RWPE2 (cell line): Measurements from ENCODE around the gene CCDC188.

Source experiments
- ATAC-seq: fragments of 200-7000 bp; cut with Tn5 transposase; 3 replicates; pipeline ENCODE4 v1.9.1; 2021; ENCODE audit warnings: low read depth
- DNase-seq: peaks from one replicate; pipeline ENCODE4 v3.0.0-alpha.2; 2020; ENCODE audit warnings: low spot score
- H3K27ac ChIP-seq: fragments of 450-650 bp; 2 replicates; pipeline ENCODE4 v1.5.1; 2017; ENCODE audit warnings: mild to moderate bottlenecking; ENCODE audit not compliant: poor library complexity, severe bottlenecking
- H3K27me3 ChIP-seq: fragments of 250-450 bp; sonication (Bioruptor Pico); 2 replicates; pipeline ENCODE4 v1.5.1; 2021; ENCODE audit warnings: mild to moderate bottlenecking, moderate library complexity; ENCODE audit not compliant: insufficient read depth, poor library complexity, severe bottlenecking
- H3K36me3 ChIP-seq: fragments of 250-450 bp; sonication (Bioruptor Pico); 2 replicates; pipeline ENCODE4 v1.5.1; 2020; ENCODE audit warnings: low read depth, mild to moderate bottlenecking, moderate library complexity
- H3K4me1 ChIP-seq: fragments of 250-450 bp; sonication (Bioruptor Pico); 2 replicates; pipeline ENCODE4 v1.5.1; 2021; ENCODE audit warnings: mild to moderate bottlenecking, moderate library complexity; ENCODE audit not compliant: insufficient read depth, poor library complexity, severe bottlenecking
- H3K4me3 ChIP-seq: fragments of 250-450 bp; sonication (Bioruptor Pico); 2 replicates; pipeline ENCODE4 v1.5.1; 2021; ENCODE audit warnings: mild to moderate bottlenecking, moderate library complexity; ENCODE audit not compliant: severe bottlenecking
- H3K9me3 ChIP-seq: fragments of 250-450 bp; sonication (Bioruptor Pico); 2 replicates; pipeline ENCODE4 v1.5.1; 2021; ENCODE audit warnings: mild to moderate bottlenecking, moderate library complexity; ENCODE audit not compliant: severe bottlenecking
- CTCF ChIP-seq: fragments of 450-650 bp; IDR thresholded peaks from one replicate; pipeline ENCODE4 v1.5.1; 2017; ENCODE audit warnings: mild to moderate bottlenecking, moderate library complexity; ENCODE audit not compliant: poor library complexity, severe bottlenecking

Gene CCDC188

GRCh38 chr22:20126284-20127029 is 24.4 kb downstream of the CCDC188 start:
- H3K4me1 ChIP-seq = no peaks in the 10 kb centered on the region
- TF ChIP-seq CTCF = no peak
- peaks cover 45% of the 10 kb centered on the region for H3K36me3 ChIP-seq
- no peak overlapping the region for H3K27ac ChIP-seq
- no peaks in the 10 kb centered on the region for H3K27me3 ChIP-seq
- peaks cover 2% of the 10 kb centered on the region for H3K9me3 ChIP-seq
- no peak overlapping the region for H3K4me3 ChIP-seq
- DNase-seq = no peak
- ATAC-seq = no peak

GRCh38 chr22:20125201-20126174 is 25.4 kb downstream of the CCDC188 start:
- Histone ChIP-seq H3K27ac (no peak overlapping the region), H3K27me3 (no peaks in the 10 kb centered on the region), H3K4me1 (no peaks in the 10 kb centered on the region), H3K4me3 (no peak overlapping the region), H3K9me3 (no peaks in the 10 kb centered on the region), H3K36me3 (peaks cover 53% of the 10 kb centered on the region)
- DNase-seq = no peak
- no peak for ATAC-seq
- no peak for TF ChIP-seq CTCF

GRCh38 chr22:20124083-20124787 is 26.6 kb downstream of the CCDC188 start:
- DNase-seq (no peak), ATAC-seq (no peak)
- Histone ChIP-seq H3K9me3 (no peaks in the 10 kb centered on the region), H3K4me1 (no peaks in the 10 kb centered on the region), H3K4me3 (no peak overlapping the region), H3K27ac (no peak overlapping the region), H3K27me3 (no peaks in the 10 kb centered on the region), H3K36me3 (peaks cover 66% of the 10 kb centered on the region)
- TF ChIP-seq CTCF = no peak

- DNase-seq (no peak), ATAC-seq (no peak)
- Histone ChIP-seq H3K36me3 (peaks cover 73% of the 10 kb centered on the region), H3K9me3 (no peaks in the 10 kb centered on the region), H3K27ac (no peak overlapping the region), H3K4me1 (no peaks in the 10 kb centered on the region), H3K4me3 (no peak overlapping the region), H3K27me3 (no peaks in the 10 kb centered on the region)
- TF ChIP-seq CTCF = no peak
These were observed 27.3 kb downstream of the CCDC188 start for GRCh38 chr22:20123366-20124082.
